Suprapubic skin (tissue), 4 donors: ENCODE results near the gene RFC3. TPM values are rescaled to one million over a fixed set of nuclear protein-coding genes. Genes with fewer than 3 reads are reported as not detected.

Experiments
- DNase-seq, 2 donors: peaks; one replicate each; pipeline ENCODE4 v3.0.0-alpha.2; 2019; ENCODE audit warnings: low spot score in 2 of 2
- H3K27ac ChIP-seq: fragments of 200-600 bp; sonication (generic); one replicate; pipeline ENCODE4 v1.5.1; 2019
- H3K27me3 ChIP-seq: fragments of 200-600 bp; sonication (generic); one replicate; pipeline ENCODE4 v1.5.1; 2019
- H3K36me3 ChIP-seq: fragments of 200-600 bp; sonication (generic); one replicate; pipeline ENCODE4 v1.5.1; 2019
- H3K4me1 ChIP-seq: fragments of 200-600 bp; sonication (generic); one replicate; pipeline ENCODE4 v1.5.1; 2019
- H3K4me3 ChIP-seq: fragments of 200-600 bp; sonication (generic); one replicate; pipeline ENCODE4 v1.5.1; 2019; ENCODE audit warnings: mild to moderate bottlenecking
- H3K9me3 ChIP-seq: fragments of 200-600 bp; sonication (generic); one replicate; pipeline ENCODE4 v1.5.1; 2019
- EP300 ChIP-seq: sonication (generic); formaldehyde crosslinking; IDR thresholded peaks from one replicate; pipeline ENCODE4 v1.6.1; 2017; ENCODE audit warnings: antibody characterized with exemption
- POLR2A ChIP-seq, 2 donors: fragments of 450-650 bp; IDR thresholded peaks; one replicate each; pipeline ENCODE4 v1.6.1; 2017; ENCODE audit warnings: antibody characterized with exemption in 2 of 2, mild to moderate bottlenecking in 2 of 2, moderate library complexity in 2 of 2
- POLR2AphosphoS5 ChIP-seq, 3 donors: sonication (generic); formaldehyde crosslinking; IDR thresholded peaks; one replicate each; pipeline ENCODE4 v1.6.1; 2017; ENCODE audit warnings: antibody characterized with exemption in 3 of 3
- WGBS: methylation state at CpG from one replicate; pipeline ENCODE4 v1.1.5; 2018; 5-methylcytosine and 5-hydroxymethylcytosine counted together
- total RNA-seq, 4 donors: library from RNA; depleted of rRNA; stranded (reverse); fragments of >200 nt; gene quantifications; one replicate each; pipeline ENCODE4 v1.1.0, GENCODE V29; 2016
- TF ChIP-seq, protein P1 (sequence below), 2 donors: fragments of 200-600 bp in 1 of 2; fragments of 450-650 bp in 1 of 2; sonication (generic) in 1 of 2; IDR thresholded peaks; one replicate each; pipeline ENCODE4 v1.5.1; 2016 to 2019; ENCODE audit warnings: antibody characterized with exemption in 2 of 2, mild to moderate bottlenecking in 1 of 2, moderate library complexity in 1 of 2

RFC3 gene
- total RNA-seq, 4 donors from 2014 or later: 10.7 to 25.8 (median 12.2) TPM

DNA sequence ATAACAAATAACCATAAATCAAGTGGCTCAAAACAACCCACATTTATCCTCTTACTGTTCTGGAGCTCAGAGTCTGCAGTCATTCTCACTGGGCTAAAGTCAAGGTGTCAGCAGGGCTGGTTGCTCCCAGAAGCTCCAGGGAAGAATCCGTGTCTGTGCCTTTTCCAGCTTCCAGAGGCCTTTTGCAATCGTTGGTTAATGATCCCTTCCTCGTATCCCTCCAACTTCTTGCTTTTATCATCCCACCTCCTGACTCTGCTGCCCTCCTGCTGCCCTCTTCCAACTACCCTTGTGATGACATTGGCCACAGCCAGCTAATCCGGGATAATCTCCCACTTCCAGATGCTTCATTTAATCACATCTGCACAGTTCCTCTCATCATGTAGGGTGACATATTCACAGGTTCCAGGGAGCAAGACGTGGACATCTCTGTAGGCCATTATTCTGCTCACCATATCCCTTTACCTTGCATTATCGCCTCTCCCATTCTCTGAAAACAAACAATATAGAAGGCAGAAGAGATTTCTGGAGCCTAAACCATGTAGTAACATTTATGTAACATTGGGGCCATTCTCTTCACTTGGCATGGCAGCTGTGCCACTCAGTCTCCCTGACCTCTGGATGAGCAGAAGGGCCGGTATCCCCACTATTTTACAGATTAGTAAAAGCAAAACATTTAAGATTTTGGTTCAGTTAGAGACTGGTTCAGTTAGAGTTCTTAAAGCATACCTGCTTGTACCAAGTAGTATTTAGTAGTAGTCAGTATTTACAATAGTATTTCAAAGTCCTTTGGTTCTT, 53.5 kb downstream of the RFC3 start:
- TF ChIP-seq, protein P1, sequence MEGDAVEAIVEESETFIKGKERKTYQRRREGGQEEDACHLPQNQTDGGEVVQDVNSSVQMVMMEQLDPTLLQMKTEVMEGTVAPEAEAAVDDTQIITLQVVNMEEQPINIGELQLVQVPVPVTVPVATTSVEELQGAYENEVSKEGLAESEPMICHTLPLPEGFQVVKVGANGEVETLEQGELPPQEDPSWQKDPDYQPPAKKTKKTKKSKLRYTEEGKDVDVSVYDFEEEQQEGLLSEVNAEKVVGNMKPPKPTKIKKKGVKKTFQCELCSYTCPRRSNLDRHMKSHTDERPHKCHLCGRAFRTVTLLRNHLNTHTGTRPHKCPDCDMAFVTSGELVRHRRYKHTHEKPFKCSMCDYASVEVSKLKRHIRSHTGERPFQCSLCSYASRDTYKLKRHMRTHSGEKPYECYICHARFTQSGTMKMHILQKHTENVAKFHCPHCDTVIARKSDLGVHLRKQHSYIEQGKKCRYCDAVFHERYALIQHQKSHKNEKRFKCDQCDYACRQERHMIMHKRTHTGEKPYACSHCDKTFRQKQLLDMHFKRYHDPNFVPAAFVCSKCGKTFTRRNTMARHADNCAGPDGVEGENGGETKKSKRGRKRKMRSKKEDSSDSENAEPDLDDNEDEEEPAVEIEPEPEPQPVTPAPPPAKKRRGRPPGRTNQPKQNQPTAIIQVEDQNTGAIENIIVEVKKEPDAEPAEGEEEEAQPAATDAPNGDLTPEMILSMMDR (IDR thresholded peaks at IDR 0.05): no peak
- TF ChIP-seq EP300 (no peak), POLR2A (IDR thresholded peaks at IDR 0.05) (no peak), POLR2AphosphoS5 (IDR thresholded peaks at IDR 0.05) (no peak)
- Histone ChIP-seq H3K9me3 (no peaks in the 10 kb centered on the region), H3K4me1 (no peaks in the 10 kb centered on the region), H3K27me3 (no peaks in the 10 kb centered on the region), H3K4me3 (no peak overlapping the region), H3K36me3 (no peaks in the 10 kb centered on the region), H3K27ac (no peak overlapping the region)
- WGBS: 87% methylated on average over 7 of the region's 7 CpGs
- no peak for DNase-seq

DNA sequence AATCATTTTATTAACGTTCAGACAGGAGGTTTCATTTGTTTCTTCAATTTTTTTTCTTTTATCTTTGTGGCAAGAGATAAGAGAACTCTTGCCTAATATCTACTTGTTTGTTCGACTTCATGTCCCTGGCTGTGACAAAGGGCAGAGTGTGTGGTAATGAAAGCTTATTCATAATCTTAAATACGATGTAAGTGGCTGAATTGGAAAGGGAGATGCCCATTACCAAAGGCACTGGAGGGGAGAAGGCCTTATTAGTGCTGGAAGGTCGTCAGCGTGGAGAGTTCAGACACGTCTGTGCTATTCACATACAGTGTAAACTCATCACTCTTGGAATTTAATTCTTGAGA, 54.0 kb downstream of the RFC3 start:
- DNase-seq: no peak

DNA sequence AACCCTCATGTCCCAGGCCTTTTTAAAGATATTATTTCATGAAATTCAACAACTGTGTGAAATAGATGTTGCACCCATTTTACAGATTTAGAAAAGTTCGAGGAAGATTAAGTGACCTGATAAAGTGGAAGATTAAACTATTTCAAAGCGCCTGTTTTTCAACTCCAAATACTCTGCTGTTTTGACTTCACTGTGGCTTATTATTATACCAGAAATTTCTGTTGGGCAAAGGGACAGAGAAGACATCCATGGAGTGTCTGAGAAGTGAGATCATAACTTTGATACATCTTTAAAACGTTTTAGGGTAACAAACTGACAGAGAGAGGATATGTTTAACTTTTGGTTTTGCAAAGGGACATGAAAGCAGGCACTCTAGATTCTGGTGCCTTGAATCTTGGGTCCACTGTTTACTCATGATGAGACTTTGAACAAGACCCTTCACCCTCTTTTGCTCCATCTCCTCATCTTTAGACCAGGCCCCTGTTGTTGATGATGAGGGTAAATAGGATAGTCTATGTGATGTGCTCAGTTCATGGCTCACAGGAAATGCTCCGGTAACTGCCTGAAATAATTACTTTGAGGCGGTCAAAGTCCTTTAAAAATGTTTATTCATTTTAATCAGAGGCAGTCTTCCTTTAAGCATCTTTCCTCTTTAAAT, 55.4 kb downstream of the RFC3 start:
- Histone ChIP-seq H3K27ac (no peak overlapping the region), H3K4me1 (no peaks in the 10 kb centered on the region), H3K27me3 (no peaks in the 10 kb centered on the region), H3K4me3 (no peak overlapping the region), H3K9me3 (no peaks in the 10 kb centered on the region), H3K36me3 (no peaks in the 10 kb centered on the region)
- DNase-seq: no peak
- WGBS: 80% methylated on average over 5 of the region's 5 CpGs
- TF ChIP-seq POLR2A (IDR thresholded peaks at IDR 0.05) (no peak), POLR2AphosphoS5 (IDR thresholded peaks at IDR 0.05) (no peak), EP300 (no peak)
- TF ChIP-seq, protein P1 (IDR thresholded peaks at IDR 0.05): no peak

More for the DNA sequence above, 54.0 kb downstream of the RFC3 start:
- no peaks in the 10 kb centered on the region for H3K36me3 ChIP-seq
- H3K27ac ChIP-seq: no peak overlapping the region
- H3K9me3 ChIP-seq: no peaks in the 10 kb centered on the region
- no peaks in the 10 kb centered on the region for H3K4me1 ChIP-seq
- no peaks in the 10 kb centered on the region for H3K27me3 ChIP-seq
- TF ChIP-seq EP300: no peak
- no peak for TF ChIP-seq POLR2AphosphoS5 (IDR thresholded peaks at IDR 0.05)
- TF ChIP-seq, protein P1 (IDR thresholded peaks at IDR 0.05): no peak
- TF ChIP-seq POLR2A (IDR thresholded peaks at IDR 0.05): no peak
- no peak overlapping the region for H3K4me3 ChIP-seq
- 81% methylated on average over 6 of the region's 6 CpGs for WGBS

GRCh38 chr13:33874871-33875270, 56.9 kb downstream of the RFC3 start:
- Histone ChIP-seq H3K27me3 (no peaks in the 10 kb centered on the region), H3K9me3 (no peaks in the 10 kb centered on the region), H3K4me1 (no peaks in the 10 kb centered on the region), H3K27ac (no peak overlapping the region), H3K4me3 (no peak overlapping the region), H3K36me3 (no peaks in the 10 kb centered on the region)
- WGBS: 93% methylated on average over 5 of the region's 5 CpGs
- no peak for DNase-seq
- TF ChIP-seq EP300: no peak
- no peak for TF ChIP-seq POLR2AphosphoS5 (IDR thresholded peaks at IDR 0.05)
- TF ChIP-seq POLR2A (IDR thresholded peaks at IDR 0.05): no peak
- TF ChIP-seq, protein P1 (IDR thresholded peaks at IDR 0.05): no peak

DNA sequence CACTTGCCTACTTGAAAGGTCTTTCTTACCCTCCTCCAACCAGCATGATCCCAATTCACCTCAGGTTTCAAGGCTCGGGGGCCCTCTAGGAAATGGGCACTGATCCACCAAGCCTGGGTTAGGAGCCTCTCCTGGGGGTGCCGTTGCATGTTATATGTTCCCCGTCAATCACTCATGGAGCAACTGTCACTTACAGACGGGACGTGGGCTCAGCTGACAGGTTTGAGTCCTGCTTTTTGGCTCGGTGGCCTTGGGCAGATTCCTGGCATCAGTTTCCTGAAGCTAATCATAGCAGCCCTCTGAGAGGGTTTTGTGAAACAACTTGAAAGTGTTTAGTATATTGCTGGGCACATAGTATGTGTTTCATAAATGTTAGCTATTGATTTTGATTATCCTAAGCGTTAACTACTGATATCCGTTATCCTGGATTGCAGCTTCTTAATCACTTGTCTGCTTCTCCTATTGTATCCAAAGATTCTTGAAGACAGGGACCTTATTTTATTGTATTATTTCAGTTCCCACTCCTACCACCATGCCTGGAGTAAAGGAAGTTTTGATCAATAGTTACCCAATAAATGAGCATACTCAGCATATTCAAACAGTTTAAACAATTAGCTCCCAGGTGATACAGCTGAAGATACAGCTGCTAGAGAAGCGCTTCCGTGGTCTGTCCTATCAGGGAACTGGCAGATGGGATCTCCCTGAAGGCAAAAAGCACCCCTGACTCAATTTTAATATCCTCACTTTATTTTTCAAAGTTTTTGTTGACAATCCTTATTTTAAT, 57.9 kb downstream of the RFC3 start:
- DNase-seq: no peak
- Histone ChIP-seq H3K4me1 (no peaks in the 10 kb centered on the region), H3K27me3 (no peaks in the 10 kb centered on the region), H3K27ac (no peak overlapping the region), H3K9me3 (no peaks in the 10 kb centered on the region), H3K4me3 (no peak overlapping the region), H3K36me3 (no peaks in the 10 kb centered on the region)
- TF ChIP-seq POLR2A (IDR thresholded peaks at IDR 0.05): no peak
- TF ChIP-seq EP300: no peak
- no peak for TF ChIP-seq POLR2AphosphoS5 (IDR thresholded peaks at IDR 0.05)
- TF ChIP-seq, protein P1 (IDR thresholded peaks at IDR 0.05): no peak
- WGBS: 77% methylated on average over 10 of the region's 10 CpGs
